B cell (primary cell): ENCODE measurements around the gene CCDC88B. TPM values are rescaled to one million over a fixed set of nuclear protein-coding genes. Genes with fewer than 3 reads are reported as not detected.
"Not testable (repeated sequence)": the region's sequence is repeated elsewhere in the genome, so short reads cannot be mapped to it uniquely, and the experiment has no call there.

Source experiments
- ATAC-seq: fragments of 200-7000 bp; cut with Tn5 transposase; one replicate; pipeline ENCODE4 v1.10.0; 2021; ENCODE audit warnings: low read depth, mild to moderate bottlenecking, moderate number of reproducible peaks, moderate library complexity
- CTCF ChIA-PET: fragments of 350-600 bp; sonication (Branson Sonifier 250); formaldehyde crosslinking; loops from one replicate; lab custom pipeline; 2021; ENCODE audit warnings: antibody characterized with exemption, inconsistent platforms; lab: Charles Lee
- POLR2A ChIA-PET: fragments of 350-600 bp; sonication (Branson Sonifier 250); formaldehyde crosslinking; loops from one replicate; lab custom pipeline; 2021; ENCODE audit warnings: antibody characterized with exemption; lab: Charles Lee
- DNase-seq: peaks from one replicate; pipeline ENCODE4 v3.0.0; 2013
- H2AFZ ChIP-seq: 2 replicates; pipeline ENCODE4 v1.6.1; 2012; ENCODE audit warnings: mild to moderate bottlenecking, low read depth, low read length; ENCODE audit not compliant: insufficient read depth, poor library complexity, severe bottlenecking
- H3K27ac ChIP-seq, 2 donors: 1 replicate in 1 of 2; 2 replicates in 1 of 2; pipeline ENCODE4 v1.5.1; 2012 to 2013; ENCODE audit warnings: low read length in 2 of 2, mild to moderate bottlenecking in 2 of 2, moderate library complexity in 1 of 2
- H3K27me3 ChIP-seq, 4 experiments: fragments of 200-600 bp in 1 of 4; sonication (generic) in 1 of 4; replicated peaks in 1 of 4; 1 replicate in 2 of 4; 2 replicates in 2 of 4; pipeline versions ENCODE4 v1.6.1 to v1.7.0; 2013 to 2016; ENCODE audit warnings: low read length in 3 of 4, mild to moderate bottlenecking in 2 of 4, mixed read lengths in 1 of 4, moderate library complexity in 1 of 4; ENCODE audit not compliant: insufficient read depth in 4 of 4, control insufficient read depth in 3 of 4; ENCODE audit errors: control extremely low read depth in 1 of 4
- H3K36me3 ChIP-seq, 2 experiments: replicated peaks in 1 of 2; 1 replicate in 1 of 2; 2 replicates in 1 of 2; pipeline versions ENCODE4 v1.6.1 to v1.7.1; 2013; ENCODE audit warnings: low read length in 1 of 2; ENCODE audit not compliant: insufficient read depth in 2 of 2, control insufficient read depth in 1 of 2; ENCODE audit errors: control extremely low read depth in 1 of 2, extremely low read depth in 1 of 2
- H3K4me1 ChIP-seq, 2 donors: fragments of 200-600 bp in 1 of 2; sonication (generic) in 1 of 2; 1 replicate in 1 of 2; 2 replicates in 1 of 2; pipeline versions ENCODE4 v1.5.1 to v1.6.1; 2013 to 2017; ENCODE audit warnings: low read length in 2 of 2; ENCODE audit not compliant: control insufficient read depth in 2 of 2, insufficient read depth in 2 of 2
- H3K4me2 ChIP-seq: replicated peaks from 2 replicates; pipeline ENCODE3; 2012; ENCODE audit warnings: mild to moderate bottlenecking, low read depth, low read length; ENCODE audit not compliant: poor library complexity, severe bottlenecking
- H3K4me3 ChIP-seq, 5 experiments: fragments of 200-600 bp in 1 of 5; sonication (generic) in 1 of 5; 1 replicate in 3 of 5; 2 replicates in 2 of 5; pipeline versions ENCODE4 v1.5.1 to v1.7.0; 2011 to 2016; ENCODE audit warnings: low read length in 4 of 5, mild to moderate bottlenecking in 4 of 5, low read depth in 2 of 5, control low read depth in 1 of 5, moderate library complexity in 1 of 5; ENCODE audit not compliant: insufficient read depth in 1 of 5; ENCODE audit errors: control extremely low read depth in 1 of 5, extremely low read depth in 1 of 5
- H3K79me2 ChIP-seq: fragments of 200-600 bp; sonication (generic); one replicate; pipeline ENCODE4 v1.6.0; 2016; ENCODE audit warnings: low read length; ENCODE audit not compliant: control insufficient read depth, insufficient read depth
- H3K9ac ChIP-seq: fragments of 200-600 bp; sonication (generic); 2 replicates; pipeline ENCODE4 v1.6.1; 2017; ENCODE audit warnings: mild to moderate bottlenecking, low read length, moderate library complexity
- H3K9me3 ChIP-seq, 3 donors: one replicate each; pipeline versions ENCODE4 v1.6.1 to v1.7.1; 2013; ENCODE audit warnings: low read length in 2 of 3; ENCODE audit not compliant: control insufficient read depth in 2 of 3, insufficient read depth in 1 of 3; ENCODE audit errors: control extremely low read depth in 1 of 3
- H4K20me1 ChIP-seq: 2 replicates; pipeline ENCODE4 v1.6.0; 2012; ENCODE audit warnings: mild to moderate bottlenecking, low read length; ENCODE audit not compliant: insufficient read depth, control insufficient read depth, poor library complexity, severe bottlenecking
- H3K27ac Mint-ChIP-seq: one replicate; pipeline ENCODE4 v1.8.0; 2021; ENCODE audit warnings: mixed read lengths
- H3K27me3 Mint-ChIP-seq: one replicate; pipeline ENCODE4 v1.8.0; 2021; ENCODE audit warnings: mixed read lengths
- H3K4me1 Mint-ChIP-seq: one replicate; pipeline ENCODE4 v1.8.0; 2021; ENCODE audit warnings: mixed read lengths
- H3K4me3 Mint-ChIP-seq: one replicate; pipeline ENCODE4 v1.8.0; 2021; ENCODE audit warnings: mixed read lengths
- H3K9me3 Mint-ChIP-seq: one replicate; pipeline ENCODE4 v1.8.0; 2022; ENCODE audit warnings: mixed read lengths; ENCODE audit not compliant: insufficient read depth
- EZH2 ChIP-seq: IDR thresholded peaks from 2 replicates; pipeline ENCODE4 v1.6.1; 2012; ENCODE audit warnings: borderline replicate concordance, low read depth, mild to moderate bottlenecking, moderate library complexity, low read length; ENCODE audit not compliant: insufficient read depth, poor library complexity, severe bottlenecking
- WGBS: methylation state at CpG from one replicate; pipeline ENCODE4 v1.1.5; 2013; ENCODE audit warnings: missing lambda C conversion rate; ENCODE audit not compliant: insufficient coverage; 5-methylcytosine and 5-hydroxymethylcytosine counted together
- intact Hi-C: fragments of 100-400 bp; cut with micrococcal nuclease; formaldehyde crosslinking; loops from one replicate; pipeline ENCODE4 v1.10.0; 2022
- polyA plus RNA-seq: library from polyadenylated mRNA; depleted of rRNA; stranded (reverse); fragments of >200 nt; gene quantifications from 2 replicates; pipeline ENCODE4 v1.2.3, GENCODE V29; 2012
- total RNA-seq, 2 donors: library from RNA; stranded (reverse); fragments of 120-200 nt in 1 of 2; gene quantifications; 1 replicate in 1 of 2; 2 replicates in 1 of 2; pipeline versions ENCODE4 v1.2.3 to v1.2.4, GENCODE V29; 2013 to 2022
- TF ChIP-seq, protein P1 (sequence below): fragments of 200-600 bp; IDR thresholded peaks from one replicate; pipeline ENCODE4 v1.8.0; 2022; ENCODE audit warnings: antibody characterized with exemption, mild to moderate bottlenecking

Gene CCDC88B
- total and polyA plus RNA-seq, 2 donors (not counting 1 experiment from before 2014, with no cell fraction given), result 172 to 208 TPM

DNA sequence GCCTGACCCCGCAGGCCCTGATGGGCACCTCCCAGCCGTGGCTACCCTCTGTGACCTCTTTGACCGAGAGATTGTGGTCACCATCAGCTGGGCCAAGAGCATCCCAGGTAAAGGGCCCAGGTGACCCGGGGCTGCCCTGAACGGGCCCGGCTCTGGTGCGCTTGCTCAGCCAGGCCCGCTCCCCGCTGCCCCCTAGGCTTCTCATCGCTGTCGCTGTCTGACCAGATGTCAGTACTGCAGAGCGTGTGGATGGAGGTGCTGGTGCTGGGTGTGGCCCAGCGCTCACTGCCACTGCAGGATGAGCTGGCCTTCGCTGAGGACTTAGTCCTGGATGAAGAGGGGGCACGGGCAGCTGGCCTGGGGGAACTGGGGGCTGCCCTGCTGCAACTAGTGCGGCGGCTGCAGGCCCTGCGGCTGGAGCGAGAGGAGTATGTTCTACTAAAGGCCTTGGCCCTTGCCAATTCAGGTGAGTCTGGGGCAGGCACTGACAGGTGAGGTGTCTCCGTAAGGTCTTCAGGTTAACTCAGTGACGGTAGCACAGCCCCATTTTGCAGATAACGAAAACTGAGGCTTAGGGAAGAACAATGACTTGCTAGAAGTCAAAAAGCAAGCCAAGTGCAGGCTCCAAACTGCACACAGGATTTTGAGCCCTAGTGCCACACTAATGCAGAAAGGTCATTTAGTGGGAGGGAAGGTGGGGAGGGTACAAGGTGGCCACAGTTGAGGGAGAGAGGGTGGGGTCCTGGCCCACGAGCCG lies 25.0 kb upstream of the CCDC88B start:
- no peak for ATAC-seq
- no peak overlapping the region for H3K27ac Mint-ChIP-seq
- H3K4me1 ChIP-seq, result peaks cover 8 to 26% of the 10 kb centered on the region in 2 donors
- no peak overlapping the region for H3K4me2 ChIP-seq
- H3K36me3 ChIP-seq, result peaks cover 0 to 32% of the 10 kb centered on the region in 2 experiments
- no peak overlapping the region for H3K27ac ChIP-seq
- POLR2A ChIA-PET, result interaction anchor here (0.6 kb wide), 1 partner anchor 19 kb away, joined by 4 read pairs; no protein-coding TSS in a partner anchor
- peaks cover 37% of the 10 kb centered on the region for H3K79me2 ChIP-seq
- H4K20me1 ChIP-seq, result peaks cover 21% of the 10 kb centered on the region
- no peak for TF ChIP-seq EZH2
- TF ChIP-seq, protein P1, sequence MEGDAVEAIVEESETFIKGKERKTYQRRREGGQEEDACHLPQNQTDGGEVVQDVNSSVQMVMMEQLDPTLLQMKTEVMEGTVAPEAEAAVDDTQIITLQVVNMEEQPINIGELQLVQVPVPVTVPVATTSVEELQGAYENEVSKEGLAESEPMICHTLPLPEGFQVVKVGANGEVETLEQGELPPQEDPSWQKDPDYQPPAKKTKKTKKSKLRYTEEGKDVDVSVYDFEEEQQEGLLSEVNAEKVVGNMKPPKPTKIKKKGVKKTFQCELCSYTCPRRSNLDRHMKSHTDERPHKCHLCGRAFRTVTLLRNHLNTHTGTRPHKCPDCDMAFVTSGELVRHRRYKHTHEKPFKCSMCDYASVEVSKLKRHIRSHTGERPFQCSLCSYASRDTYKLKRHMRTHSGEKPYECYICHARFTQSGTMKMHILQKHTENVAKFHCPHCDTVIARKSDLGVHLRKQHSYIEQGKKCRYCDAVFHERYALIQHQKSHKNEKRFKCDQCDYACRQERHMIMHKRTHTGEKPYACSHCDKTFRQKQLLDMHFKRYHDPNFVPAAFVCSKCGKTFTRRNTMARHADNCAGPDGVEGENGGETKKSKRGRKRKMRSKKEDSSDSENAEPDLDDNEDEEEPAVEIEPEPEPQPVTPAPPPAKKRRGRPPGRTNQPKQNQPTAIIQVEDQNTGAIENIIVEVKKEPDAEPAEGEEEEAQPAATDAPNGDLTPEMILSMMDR, result no peak
- intact Hi-C loops, result loop anchor here (5.0 kb wide), 1 partner anchor 427 kb away; the partner anchor contains the start of gene RASGRP2
- H3K4me3 ChIP-seq, result no peak overlapping the region
- DNase-seq, result no peak
- H2AFZ ChIP-seq, result no peak overlapping the region
- H3K9me3 Mint-ChIP-seq, result no peaks in the 10 kb centered on the region
- peak overlapping the region; percentile 10 for H3K4me3 Mint-ChIP-seq
- no peak overlapping the region for H3K9ac ChIP-seq
- no peaks in the 10 kb centered on the region for H3K27me3 ChIP-seq
- no peaks in the 10 kb centered on the region for H3K27me3 Mint-ChIP-seq
- 96% methylated on average over 23 of the region's 24 CpGs for WGBS
- peaks cover 32% of the 10 kb centered on the region for H3K4me1 Mint-ChIP-seq
- CTCF ChIA-PET, result interaction anchor here (0.6 to 1.7 kb wide), 3 partner anchors 10 to 116 kb away, joined by 3 to 5 read pairs (median 4); no protein-coding TSS in a partner anchor
- no peaks in the 10 kb centered on the region for H3K9me3 ChIP-seq

GRCh38 chr11:64315667-64316526 lies 24.1 kb upstream of the CCDC88B start:
- not testable (repeated sequence) for H2AFZ ChIP-seq, H3K27me3 ChIP-seq, H3K9me3 Mint-ChIP-seq, H3K9ac ChIP-seq, H3K27me3 Mint-ChIP-seq, H3K9me3 ChIP-seq, DNase-seq, ATAC-seq, H3K4me3 ChIP-seq, H3K4me2 ChIP-seq
- Histone ChIP-seq H3K36me3 (peaks cover 0 to 29% of the 10 kb centered on the region in 2 experiments), H4K20me1 (peaks cover 17% of the 10 kb centered on the region), H3K27ac (peak overlapping the region; percentile 99 to 100), H3K79me2 (peaks cover 31% of the 10 kb centered on the region), H3K4me1 (peaks cover 8 to 26% of the 10 kb centered on the region in 2 donors)
- Mint-ChIP-seq H3K27ac (peak overlapping the region; percentile 100), H3K4me3 (peak overlapping the region; percentile 98), H3K4me1 (peaks cover 35% of the 10 kb centered on the region)
- intact Hi-C loops, result loop anchor here (5.0 kb wide), 1 partner anchor 426 kb away; the partner anchor contains the start of gene RASGRP2
- WGBS, result 87% methylated on average over 21 of the region's 25 CpGs
- CTCF ChIA-PET, result interaction anchor here (0.6 to 4.7 kb wide), 11 partner anchors 11 to 373 kb away, joined by 3 to 188 read pairs (median 16); partner anchors contain the start of genes CCDC88B, ESRRA, FERMT3 and RPS6KA4
- POLR2A ChIA-PET, result interaction anchor here (0.6 to 2.5 kb wide), 2 partner anchors 18 to 25 kb away, joined by 4 to 50 read pairs; partner anchors contain the start of gene CCDC88B
